MM.1S (cell line): ENCODE results near the gene CKMT2.

Experiments
- CTCF ChIP-seq: fragments of 300-600 bp; sonication (generic); IDR thresholded peaks from 2 replicates; pipeline ENCODE4 v1.5.1; 2016; ENCODE audit warnings: antibody characterized with exemption, low read length, mixed read lengths
- EZH2phosphoT487 ChIP-seq: fragments of 300-600 bp; sonication (generic); IDR thresholded peaks from 2 replicates; pipeline ENCODE4 v1.6.1; 2018; ENCODE audit warnings: antibody characterized with exemption, low read length

- no peak for TF ChIP-seq CTCF
- TF ChIP-seq EZH2phosphoT487, result no peak
Measured at GRCh38 chr5:81265101-81265500, 32.0 kb downstream of the CKMT2 start.
